ENCODE measurements around the gene GHDC. TPM values are rescaled to one million over a fixed set of nuclear protein-coding genes. Genes with fewer than 3 reads are reported as not detected.
"Not testable (repeated sequence)": the region's sequence is repeated elsewhere in the genome, so short reads cannot be mapped to it uniquely, and the experiment has no call there.

GHDC gene
- total RNA-seq, 1 experiment from 2014 or later = 1.1 TPM

DNA sequence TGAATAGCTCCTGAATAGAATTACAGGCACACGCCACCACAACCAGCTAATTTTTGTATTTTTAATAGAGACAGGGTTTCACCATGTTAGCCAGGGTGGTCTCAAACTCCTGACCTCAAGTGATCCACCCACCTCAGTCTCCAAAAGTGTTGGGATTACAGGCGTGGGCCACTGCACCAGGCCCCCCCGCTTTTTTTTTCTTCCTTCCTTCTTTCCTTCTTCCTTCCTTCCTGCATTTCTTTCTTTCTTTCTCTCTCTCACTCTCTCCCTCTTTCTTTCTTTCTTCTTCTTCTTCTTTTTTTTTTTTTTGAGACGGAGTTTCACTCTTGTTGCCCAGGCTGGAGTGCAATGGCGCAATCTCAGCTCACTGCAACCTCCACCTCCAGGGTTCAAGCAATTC lies 8.1 kb downstream of the GHDC start:
- in situ Hi-C loops (cut with HindIII; ENCODE audit: low sequenced_read_pairs); DNase-seq (ENCODE audit: low spot score): not testable (repeated sequence)

- no peak for DNase-seq (ENCODE audit: low spot score)
- in situ Hi-C loops (cut with HindIII; ENCODE audit: low sequenced_read_pairs) = no loop called here
Measured at GRCh38 chr17:42185621-42185930, 8.7 kb downstream of the GHDC start.

- DNase-seq (ENCODE audit: low spot score) = no peak
- in situ Hi-C loops (cut with HindIII; ENCODE audit: low sequenced_read_pairs) = no loop called here
Measured at GRCh38 chr17:42184713-42185620, 9.3 kb downstream of the GHDC start, which contains the start of gene HCRT. TSS of gene HCRT (minus strand) at chr17:42185452. CDS start at chr17:42185365, 87 bp downstream.

GRCh38 chr17:42183741-42184711 lies 10.3 kb downstream of the GHDC start:
- in situ Hi-C loops (cut with HindIII; ENCODE audit: low sequenced_read_pairs) = no loop called here
- peak; percentile 73 for DNase-seq (ENCODE audit: low spot score)

- in situ Hi-C loops (cut with HindIII; ENCODE audit: low sequenced_read_pairs) = no loop called here
- DNase-seq (ENCODE audit: low spot score) = no peak
Measured at GRCh38 chr17:42182927-42183734, 11.2 kb downstream of the GHDC start.

DNA sequence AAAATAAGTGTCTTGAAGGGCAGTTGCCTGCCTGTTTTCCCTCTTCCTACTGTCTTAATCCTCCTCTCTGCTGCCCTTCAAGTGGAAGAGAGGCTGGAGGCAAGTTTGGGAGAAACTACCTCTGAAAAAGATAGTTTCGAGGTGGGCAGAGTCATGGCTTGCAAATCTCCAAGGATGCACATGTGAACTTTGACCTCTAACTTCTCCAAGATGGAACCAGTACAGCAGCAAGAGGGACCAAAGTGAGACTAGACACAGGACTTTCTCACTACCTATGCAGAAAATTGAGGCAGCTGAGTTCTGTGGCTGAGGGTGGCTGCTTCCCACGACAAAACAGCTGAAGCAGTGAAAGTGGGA lies 12.5 kb downstream of the GHDC start:
- in situ Hi-C loops (cut with HindIII; ENCODE audit: low sequenced_read_pairs) = no loop called here

GRCh38 chr17:42180922-42181850 lies 13.1 kb downstream of the GHDC start, which contains the start of gene KCNH4:
TSS of gene KCNH4 (minus strand) at chr17:42181142. CDS start at chr17:42180945, 197 bp downstream.
- DNase-seq (ENCODE audit: low spot score) = peak; percentile 49
- in situ Hi-C loops (cut with HindIII; ENCODE audit: low sequenced_read_pairs) = no loop called here

More for the DNA sequence above, 12.5 kb downstream of the GHDC start:
- no peak for DNase-seq (ENCODE audit: low spot score)

GRCh38 chr17:42180411-42180921 lies 13.8 kb downstream of the GHDC start:
- DNase-seq (ENCODE audit: low spot score) = no peak
- in situ Hi-C loops (cut with HindIII; ENCODE audit: low sequenced_read_pairs) = no loop called here

GRCh38 chr17:42179911-42180410 lies 14.3 kb downstream of the GHDC start:
- DNase-seq (ENCODE audit: low spot score) = no peak
- in situ Hi-C loops (cut with HindIII; ENCODE audit: low sequenced_read_pairs) = no loop called here

DNA sequence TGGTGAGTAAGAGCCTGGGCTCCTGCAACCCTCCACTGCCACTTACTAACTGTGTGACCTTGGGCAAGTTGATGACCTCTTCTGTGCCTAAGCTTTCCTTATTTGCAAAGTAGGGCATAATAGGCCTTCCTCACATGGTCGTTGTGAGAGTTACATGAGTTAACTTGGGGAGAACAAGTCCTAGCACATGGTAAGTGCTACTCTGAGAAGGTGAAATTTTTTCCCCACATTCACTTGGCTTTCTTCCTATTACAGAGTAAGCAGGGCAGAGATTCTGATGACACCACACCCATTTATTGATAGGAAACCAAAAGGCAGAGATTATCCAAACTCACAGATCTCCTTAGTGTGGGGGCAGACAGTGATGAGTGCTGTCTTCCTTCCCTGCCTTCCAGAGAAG lies 15.0 kb downstream of the GHDC start:
- no peak for DNase-seq (ENCODE audit: low spot score)
- in situ Hi-C loops (cut with HindIII; ENCODE audit: low sequenced_read_pairs) = no loop called here

DNA sequence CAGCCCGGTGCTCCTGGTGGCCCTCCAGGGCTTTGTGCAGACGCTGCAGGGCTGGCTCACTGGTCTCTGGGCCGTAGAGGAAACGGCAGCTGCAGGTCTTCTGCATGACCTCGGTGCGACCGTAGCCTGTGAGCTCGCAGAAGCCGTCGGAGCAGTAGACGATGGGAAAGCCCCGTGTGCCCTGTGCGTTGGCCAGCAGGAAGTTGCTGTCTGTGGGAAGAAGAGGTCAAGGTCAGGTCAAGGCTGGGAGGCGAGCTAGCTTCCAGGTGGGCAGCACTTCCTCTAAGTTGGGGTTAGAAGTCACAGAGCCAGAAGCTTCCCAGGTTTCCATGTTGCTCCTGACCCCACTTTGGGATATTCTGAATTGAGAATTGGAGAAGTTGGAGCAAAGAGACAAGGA lies 15.5 kb downstream of the GHDC start:
- DNase-seq (ENCODE audit: low spot score) = no peak
- in situ Hi-C loops (cut with HindIII; ENCODE audit: low sequenced_read_pairs) = no loop called here

- in situ Hi-C loops (cut with HindIII; ENCODE audit: low sequenced_read_pairs) = no loop called here
- no peak for DNase-seq (ENCODE audit: low spot score)
Measured at GRCh38 chr17:42177684-42178083, 16.6 kb downstream of the GHDC start.

- in situ Hi-C loops (cut with HindIII; ENCODE audit: low sequenced_read_pairs) = loop anchor here (5.0 kb wide), 1 partner anchor 83 kb away; no protein-coding TSS in a partner anchor
- no peak for DNase-seq (ENCODE audit: low spot score)
Measured at GRCh38 chr17:42174126-42174783, 20.0 kb downstream of the GHDC start.

DNA sequence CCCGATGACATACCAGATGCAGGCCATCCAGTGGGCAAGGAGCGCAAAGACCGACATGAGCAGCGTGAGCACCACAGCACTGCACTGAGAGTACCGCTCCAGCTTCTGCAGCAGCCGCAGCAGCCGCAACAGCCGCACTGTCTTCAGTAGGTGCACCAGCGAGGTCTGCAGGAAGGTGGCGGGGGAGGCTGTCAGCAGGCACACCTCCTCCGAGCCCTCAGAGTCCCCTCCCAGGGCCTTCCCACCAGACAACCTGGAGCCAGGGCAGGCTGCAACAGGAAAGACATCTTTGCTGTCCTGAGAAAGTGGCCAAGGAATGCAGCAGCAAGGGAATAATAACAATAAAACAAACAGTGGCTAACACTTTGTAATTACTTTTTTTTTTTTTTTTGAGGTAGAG lies 22.5 kb downstream of the GHDC start:
- in situ Hi-C loops (cut with HindIII; ENCODE audit: low sequenced_read_pairs) = loop anchor here (5.0 kb wide), 1 partner anchor 85 kb away; no protein-coding TSS in a partner anchor
- no peak for DNase-seq (ENCODE audit: low spot score)

DNA sequence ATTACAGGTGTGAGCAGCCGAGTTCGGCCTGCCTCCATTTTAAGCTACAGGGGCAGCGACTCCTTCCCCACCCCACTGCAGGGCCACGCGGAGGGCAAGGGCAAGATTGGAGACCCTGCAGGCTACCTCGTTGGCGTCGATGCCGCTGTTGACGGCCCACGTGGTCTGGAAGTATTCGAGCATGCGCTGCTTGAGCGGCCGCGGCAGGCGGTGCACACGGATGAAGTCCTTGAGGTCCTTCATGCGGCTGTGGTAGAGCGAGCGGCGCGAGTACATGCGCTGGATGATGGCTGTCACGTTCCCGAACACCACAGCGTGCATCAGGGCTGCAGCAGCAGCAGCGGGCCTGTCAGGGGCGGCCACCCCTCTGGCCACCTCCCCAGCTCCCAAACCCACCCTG lies 24.9 kb downstream of the GHDC start:
- in situ Hi-C loops (cut with HindIII; ENCODE audit: low sequenced_read_pairs) = no loop called here
- no peak for DNase-seq (ENCODE audit: low spot score)

DNA sequence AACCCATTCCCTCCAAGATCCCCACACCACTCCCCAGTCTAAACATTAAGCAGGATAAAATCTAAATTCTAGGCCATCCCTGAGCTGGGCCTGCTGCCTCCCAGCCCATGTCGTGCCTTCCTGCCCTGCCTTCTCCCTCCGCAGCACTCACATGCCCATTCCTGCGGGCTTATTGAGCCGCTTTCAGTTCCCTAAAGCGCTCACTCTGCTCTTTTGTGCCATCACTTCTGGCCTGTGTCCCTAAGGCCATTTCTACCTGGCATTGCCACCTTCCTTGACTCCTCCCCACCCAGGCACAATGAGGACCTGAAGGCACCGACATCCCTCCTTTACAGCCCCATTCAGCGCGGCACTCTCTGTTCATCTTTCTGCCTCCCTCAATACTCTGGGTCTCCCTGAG lies 26.5 kb downstream of the GHDC start:
- no peak for DNase-seq (ENCODE audit: low spot score)
- in situ Hi-C loops (cut with HindIII; ENCODE audit: low sequenced_read_pairs) = no loop called here

GRCh38 chr17:42166196-42166763 lies 28.0 kb downstream of the GHDC start:
- in situ Hi-C loops (cut with HindIII; ENCODE audit: low sequenced_read_pairs) = no loop called here
- DNase-seq (ENCODE audit: low spot score) = no peak
